ENCODE data around the gene AP3B2. TPM values are rescaled to one million over a fixed set of nuclear protein-coding genes. Genes with fewer than 3 reads are reported as not detected.
A peak's percentile ranks its signal among the peaks of the same experiment; 100 is the strongest.

The AP3B2 gene
- total and polyA plus RNA-seq, 2 experiments from 2014 or later: 0.86 to 2.0 TPM

DNA sequence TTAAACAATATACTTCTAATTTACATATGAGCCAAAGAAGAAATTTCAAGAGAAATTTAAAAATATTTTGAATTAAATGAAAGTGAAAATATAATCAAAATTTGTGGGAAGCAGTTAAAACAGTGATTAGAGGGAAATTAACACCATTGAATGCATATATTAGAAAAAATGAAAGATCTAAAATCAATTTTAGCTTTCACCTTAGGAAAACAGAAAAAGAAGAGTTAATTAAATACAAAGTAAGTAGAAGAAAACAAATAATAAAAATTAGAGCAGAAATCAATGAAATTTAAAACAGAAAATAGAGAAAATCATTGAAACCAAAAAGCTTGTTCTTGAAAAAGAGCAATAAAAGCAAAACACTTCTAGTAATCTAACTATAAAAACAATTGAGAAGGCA, 38.6 kb upstream of the AP3B2 start:
- Histone ChIP-seq H3K27me3 (replicated peaks; ENCODE audit: insufficient read depth) (no peaks in the 10 kb centered on the region), H3K79me2 (ENCODE audit: insufficient read depth) (peaks cover 37% of the 10 kb centered on the region), H4K20me1 (ENCODE audit: insufficient read depth) (no peaks in the 10 kb centered on the region), H3K4me2 (ENCODE audit: unreplicated experiment) (no peak overlapping the region), H3K9me3 (ENCODE audit: low read depth) (no peaks in the 10 kb centered on the region), H3K4me1 (ENCODE audit: insufficient read depth) (peaks cover 13% of the 10 kb centered on the region), H2AFZ (no peak overlapping the region), H3K4me3 (no peak overlapping the region), H3K9me2 (ENCODE audit: insufficient read depth) (no peaks in the 10 kb centered on the region), H3K9ac (no peak overlapping the region), H3K27ac (no peak overlapping the region), H3K36me3 (ENCODE audit: low read depth) (peaks cover 4% of the 10 kb centered on the region; the same call in 1 of the 2 replicates), H3F3A (ENCODE audit: insufficient read depth) (peaks cover 7% of the 10 kb centered on the region)
- TF ChIP-seq EZH2 (IDR thresholded peaks at IDR 0.05; ENCODE audit: insufficient read depth, poor library complexity, severe bottlenecking) (no peak), EZH2phosphoT487 (IDR thresholded peaks at IDR 0.05; ENCODE audit: insufficient read depth, low read depth) (no peak)
- in situ Hi-C loops (cut with MboI): no loop called here
- DNase-seq: no peak

DNA sequence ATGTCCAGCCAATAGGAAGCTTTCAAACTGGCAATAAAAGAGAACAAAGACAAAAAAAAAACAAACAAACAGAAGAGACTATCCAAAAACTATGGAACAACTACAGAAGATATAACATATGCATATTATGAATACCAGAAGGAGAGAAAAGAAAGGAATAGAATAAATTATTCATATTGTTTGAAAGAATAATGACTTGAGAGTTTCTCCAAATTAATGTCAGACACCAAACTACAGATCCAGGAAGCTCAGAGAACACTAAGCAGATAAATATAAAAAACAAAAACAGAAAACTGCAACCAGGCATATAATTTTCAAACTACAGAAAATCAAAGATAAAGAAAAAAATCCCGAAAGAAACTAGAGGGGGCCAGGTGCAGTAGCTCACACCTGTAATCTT, 34.1 kb upstream of the AP3B2 start:
- TF ChIP-seq EZH2 (IDR thresholded peaks at IDR 0.05; ENCODE audit: insufficient read depth, poor library complexity, severe bottlenecking) (no peak), EZH2phosphoT487 (IDR thresholded peaks at IDR 0.05; ENCODE audit: insufficient read depth, low read depth) (no peak)
- Histone ChIP-seq H3K27ac (no peak overlapping the region), H3K9me2 (ENCODE audit: insufficient read depth) (no peaks in the 10 kb centered on the region), H3K79me2 (ENCODE audit: insufficient read depth) (peaks cover 2% of the 10 kb centered on the region; the same call in 1 of the 2 replicates), H3F3A (ENCODE audit: insufficient read depth) (no peaks in the 10 kb centered on the region), H3K9ac (no peak overlapping the region), H3K4me2 (ENCODE audit: unreplicated experiment) (no peak overlapping the region), H2AFZ (no peak overlapping the region), H3K4me3 (no peak overlapping the region), H3K27me3 (replicated peaks; ENCODE audit: insufficient read depth) (no peaks in the 10 kb centered on the region), H4K20me1 (ENCODE audit: insufficient read depth) (no peaks in the 10 kb centered on the region), H3K4me1 (ENCODE audit: insufficient read depth) (no peaks in the 10 kb centered on the region), H3K36me3 (ENCODE audit: low read depth) (no peaks in the 10 kb centered on the region), H3K9me3 (ENCODE audit: low read depth) (no peaks in the 10 kb centered on the region)
- 32 to 44% methylated on average over 1 of the region's 1 CpG for WGBS, 2 experiments (ENCODE audit: low coverage in 1 of 2, low lambda C conversion rate in 2 of 2, missing lambda C conversion rate in 2 of 2)
- no peak for DNase-seq
- in situ Hi-C loops (cut with MboI): no loop called here

DNA sequence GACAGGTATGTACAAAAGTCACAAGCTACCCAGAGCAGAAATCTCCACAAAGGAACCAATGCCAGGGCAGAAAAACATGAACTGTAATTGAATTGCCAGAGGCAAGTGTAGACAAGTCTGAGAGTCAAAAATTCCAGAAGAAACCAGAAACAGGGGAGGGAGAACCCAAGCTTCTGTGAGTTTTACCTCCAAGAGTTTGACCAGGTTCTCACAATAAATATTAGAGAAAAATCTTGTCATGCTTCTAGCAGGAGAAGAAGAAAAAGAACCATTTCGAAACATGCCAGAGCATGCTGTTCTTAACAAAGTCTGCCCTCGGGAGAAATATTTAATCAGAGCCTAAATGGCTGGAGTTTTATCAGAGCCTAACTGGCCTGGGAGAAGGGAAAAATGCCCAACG, 32.5 kb upstream of the AP3B2 start:
- in situ Hi-C loops (cut with MboI): no loop called here
- Histone ChIP-seq H3K27me3 (replicated peaks; ENCODE audit: insufficient read depth) (no peaks in the 10 kb centered on the region), H4K20me1 (ENCODE audit: insufficient read depth) (no peaks in the 10 kb centered on the region), H3K9ac (no peak overlapping the region), H3K4me2 (ENCODE audit: unreplicated experiment) (no peak overlapping the region), H2AFZ (no peak overlapping the region), H3K36me3 (ENCODE audit: low read depth) (no peaks in the 10 kb centered on the region), H3K4me3 (no peak overlapping the region), H3K4me1 (ENCODE audit: insufficient read depth) (no peaks in the 10 kb centered on the region), H3K27ac (no peak overlapping the region), H3F3A (ENCODE audit: insufficient read depth) (no peaks in the 10 kb centered on the region), H3K9me2 (ENCODE audit: insufficient read depth) (no peaks in the 10 kb centered on the region), H3K9me3 (ENCODE audit: low read depth) (no peaks in the 10 kb centered on the region), H3K79me2 (ENCODE audit: insufficient read depth) (no peaks in the 10 kb centered on the region)
- DNase-seq: no peak
- TF ChIP-seq EZH2phosphoT487 (IDR thresholded peaks at IDR 0.05; ENCODE audit: insufficient read depth, low read depth) (no peak), EZH2 (IDR thresholded peaks at IDR 0.05; ENCODE audit: insufficient read depth, poor library complexity, severe bottlenecking) (no peak)
- 83 to 84% methylated on average over 3 of the region's 3 CpGs for WGBS, 2 experiments (ENCODE audit: low coverage in 1 of 2, low lambda C conversion rate in 2 of 2, missing lambda C conversion rate in 2 of 2)

DNA sequence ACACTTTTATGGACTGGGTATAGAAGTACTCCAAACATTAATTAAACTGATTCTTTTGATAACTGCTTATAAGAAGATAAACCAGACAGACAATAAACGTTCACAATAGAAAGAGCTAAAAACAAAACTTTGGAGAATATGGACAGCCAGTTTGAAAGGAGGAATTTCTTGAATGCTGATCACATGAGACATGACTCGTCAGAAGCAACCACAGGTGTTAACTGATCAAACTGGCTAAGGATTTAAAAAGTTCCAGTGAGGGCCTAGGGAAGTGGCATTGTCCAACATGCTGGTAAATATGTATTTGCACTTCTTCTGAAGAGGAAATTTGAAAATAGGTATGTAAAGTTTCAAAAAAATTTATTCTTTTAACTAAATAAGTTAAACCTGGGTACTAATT, 29.4 kb upstream of the AP3B2 start:
- no peaks in the 10 kb centered on the region for H3K9me2 ChIP-seq (ENCODE audit: insufficient read depth)
- H3K4me2 ChIP-seq (ENCODE audit: unreplicated experiment): no peak overlapping the region
- 42 to 59% methylated on average over 2 of the region's 2 CpGs for WGBS, 2 experiments (ENCODE audit: low coverage in 1 of 2, low lambda C conversion rate in 2 of 2, missing lambda C conversion rate in 2 of 2)
- H4K20me1 ChIP-seq (ENCODE audit: insufficient read depth): no peaks in the 10 kb centered on the region
- peak; percentile 3 for DNase-seq
- no peaks in the 10 kb centered on the region for H3K4me1 ChIP-seq (ENCODE audit: insufficient read depth)
- H3K9me3 ChIP-seq (ENCODE audit: low read depth): no peaks in the 10 kb centered on the region
- H2AFZ ChIP-seq: no peak overlapping the region
- TF ChIP-seq EZH2 (IDR thresholded peaks at IDR 0.05; ENCODE audit: insufficient read depth, poor library complexity, severe bottlenecking) (no peak), EZH2phosphoT487 (IDR thresholded peaks at IDR 0.05; ENCODE audit: insufficient read depth, low read depth) (no peak)
- H3K4me3 ChIP-seq: no peak overlapping the region
- no peaks in the 10 kb centered on the region for H3F3A ChIP-seq (ENCODE audit: insufficient read depth)
- H3K79me2 ChIP-seq (ENCODE audit: insufficient read depth): no peaks in the 10 kb centered on the region
- no peak overlapping the region for H3K9ac ChIP-seq
- no peaks in the 10 kb centered on the region for H3K36me3 ChIP-seq (ENCODE audit: low read depth)
- no peaks in the 10 kb centered on the region for H3K27me3 ChIP-seq (replicated peaks; ENCODE audit: insufficient read depth)
- H3K27ac ChIP-seq: no peak overlapping the region
- in situ Hi-C loops (cut with MboI): no loop called here

DNA sequence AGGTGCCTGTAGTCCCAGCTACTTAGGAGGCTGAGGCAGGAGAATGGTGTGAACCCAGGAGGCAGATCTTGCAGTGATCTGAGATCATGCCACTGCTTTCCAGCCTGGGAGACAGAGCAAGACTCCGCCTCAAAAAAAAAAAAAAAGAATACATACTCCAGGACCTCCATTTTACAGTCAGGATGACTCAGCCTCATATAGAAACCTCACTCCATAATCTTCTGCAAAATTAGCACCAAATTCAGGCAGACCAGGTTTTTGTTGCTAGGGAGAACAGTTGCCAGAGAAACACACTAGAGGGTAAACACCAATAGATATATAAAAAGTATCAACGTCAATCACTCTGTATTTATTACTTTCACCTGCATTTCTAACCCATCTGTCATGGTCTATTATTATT, 28.3 kb upstream of the AP3B2 start:
- DNase-seq: no peak
- Histone ChIP-seq H3K9me2 (ENCODE audit: insufficient read depth) (no peaks in the 10 kb centered on the region), H3K79me2 (ENCODE audit: insufficient read depth) (no peaks in the 10 kb centered on the region), H3K36me3 (ENCODE audit: low read depth) (no peaks in the 10 kb centered on the region), H3K9me3 (ENCODE audit: low read depth) (no peaks in the 10 kb centered on the region), H3K9ac (no peak overlapping the region), H3K4me2 (ENCODE audit: unreplicated experiment) (no peak overlapping the region), H3K27me3 (replicated peaks; ENCODE audit: insufficient read depth) (no peaks in the 10 kb centered on the region), H3K4me3 (no peak overlapping the region), H3K27ac (no peak overlapping the region), H4K20me1 (ENCODE audit: insufficient read depth) (no peaks in the 10 kb centered on the region), H2AFZ (no peak overlapping the region), H3F3A (ENCODE audit: insufficient read depth) (no peaks in the 10 kb centered on the region), H3K4me1 (ENCODE audit: insufficient read depth) (no peaks in the 10 kb centered on the region)
- WGBS, 2 experiments (ENCODE audit: low coverage in 1 of 2, low lambda C conversion rate in 2 of 2, missing lambda C conversion rate in 2 of 2): 95 to 97% methylated on average over 2 of the region's 2 CpGs
- TF ChIP-seq EZH2phosphoT487 (IDR thresholded peaks at IDR 0.05; ENCODE audit: insufficient read depth, low read depth) (no peak), EZH2 (IDR thresholded peaks at IDR 0.05; ENCODE audit: insufficient read depth, poor library complexity, severe bottlenecking) (no peak)
- in situ Hi-C loops (cut with MboI): no loop called here

All from GM23248 (cell line).